SK-N-SH (cell line): Measurements from ENCODE around the gene EEF2.

Experiments used
- EP300 ChIP-seq, 2 experiments: IDR thresholded peaks; 2 replicates each; pipeline versions ENCODE4 v1.4.0 to v1.6.1; 2012; ENCODE audit warnings: borderline replicate concordance in 1 of 2, low read depth in 1 of 2, low read length in 1 of 2
- EZH2phosphoT487 ChIP-seq: fragments of 200-600 bp; sonication (generic); IDR thresholded peaks from 2 replicates; pipeline ENCODE4 v1.6.1; 2017; ENCODE audit warnings: low read depth, mixed run types, mild to moderate bottlenecking, antibody characterized with exemption, moderate library complexity, borderline replicate concordance
- POLR2AphosphoS5 ChIP-seq: IDR thresholded peaks from 2 replicates; pipeline ENCODE4 v1.6.1; 2012; ENCODE audit warnings: low read depth, low read length
- RFX5 ChIP-seq: IDR thresholded peaks from 2 replicates; pipeline ENCODE4 v1.6.1; 2012; ENCODE audit warnings: mild to moderate bottlenecking, improper control_type of control experiment, low read length
- TAF1 ChIP-seq: IDR thresholded peaks from 2 replicates; pipeline ENCODE4 v1.6.1; 2012; ENCODE audit warnings: low read depth, mild to moderate bottlenecking, low read length, moderate library complexity, borderline replicate concordance
- TF ChIP-seq, protein P1 (sequence below): fragments of 200-600 bp; sonication (generic); IDR thresholded peaks from 2 replicates; pipeline ENCODE4 v1.6.1; 2017; ENCODE audit warnings: antibody characterized with exemption, mild to moderate bottlenecking, moderate library complexity
- TF ChIP-seq, protein P2 (sequence below): fragments of 150-350 bp; IDR thresholded peaks from 2 replicates; pipeline ENCODE4 v1.6.1; 2017; ENCODE audit warnings: antibody characterized with exemption, low read length, low read depth, borderline replicate concordance

DNA sequence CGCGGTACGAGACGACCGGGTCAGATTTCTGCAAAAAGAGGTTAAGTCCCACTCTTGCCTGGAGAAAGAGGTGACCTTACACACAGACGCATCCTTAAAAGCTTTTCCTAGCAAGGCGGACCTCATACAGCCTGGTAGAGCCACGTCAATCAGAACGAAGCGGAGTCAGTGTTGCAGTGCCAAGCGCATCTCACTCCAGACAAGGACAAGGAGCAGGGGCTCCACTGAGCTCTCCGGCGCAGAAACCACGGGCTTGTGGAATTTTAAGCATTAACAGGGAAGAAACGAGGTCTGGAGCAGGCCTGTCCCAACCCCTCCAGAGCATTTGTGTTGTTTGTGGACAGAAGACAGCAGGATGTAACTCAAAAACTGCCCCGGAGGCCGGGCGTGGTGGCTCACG lies 7.1 kb downstream of the EEF2 start:
- TF ChIP-seq, protein P1, sequence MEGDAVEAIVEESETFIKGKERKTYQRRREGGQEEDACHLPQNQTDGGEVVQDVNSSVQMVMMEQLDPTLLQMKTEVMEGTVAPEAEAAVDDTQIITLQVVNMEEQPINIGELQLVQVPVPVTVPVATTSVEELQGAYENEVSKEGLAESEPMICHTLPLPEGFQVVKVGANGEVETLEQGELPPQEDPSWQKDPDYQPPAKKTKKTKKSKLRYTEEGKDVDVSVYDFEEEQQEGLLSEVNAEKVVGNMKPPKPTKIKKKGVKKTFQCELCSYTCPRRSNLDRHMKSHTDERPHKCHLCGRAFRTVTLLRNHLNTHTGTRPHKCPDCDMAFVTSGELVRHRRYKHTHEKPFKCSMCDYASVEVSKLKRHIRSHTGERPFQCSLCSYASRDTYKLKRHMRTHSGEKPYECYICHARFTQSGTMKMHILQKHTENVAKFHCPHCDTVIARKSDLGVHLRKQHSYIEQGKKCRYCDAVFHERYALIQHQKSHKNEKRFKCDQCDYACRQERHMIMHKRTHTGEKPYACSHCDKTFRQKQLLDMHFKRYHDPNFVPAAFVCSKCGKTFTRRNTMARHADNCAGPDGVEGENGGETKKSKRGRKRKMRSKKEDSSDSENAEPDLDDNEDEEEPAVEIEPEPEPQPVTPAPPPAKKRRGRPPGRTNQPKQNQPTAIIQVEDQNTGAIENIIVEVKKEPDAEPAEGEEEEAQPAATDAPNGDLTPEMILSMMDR, result no peak
- TF ChIP-seq POLR2AphosphoS5, result no peak
- TF ChIP-seq RFX5, result no peak
- no peak for TF ChIP-seq EZH2phosphoT487
- no peak for TF ChIP-seq EP300 (IDR thresholded peaks at IDR 0.05; ENCODE audit: borderline replicate concordance in 1 of 2, low read depth in 1 of 2, low read length in 1 of 2)
- no peak for TF ChIP-seq TAF1
- TF ChIP-seq, protein P2, sequence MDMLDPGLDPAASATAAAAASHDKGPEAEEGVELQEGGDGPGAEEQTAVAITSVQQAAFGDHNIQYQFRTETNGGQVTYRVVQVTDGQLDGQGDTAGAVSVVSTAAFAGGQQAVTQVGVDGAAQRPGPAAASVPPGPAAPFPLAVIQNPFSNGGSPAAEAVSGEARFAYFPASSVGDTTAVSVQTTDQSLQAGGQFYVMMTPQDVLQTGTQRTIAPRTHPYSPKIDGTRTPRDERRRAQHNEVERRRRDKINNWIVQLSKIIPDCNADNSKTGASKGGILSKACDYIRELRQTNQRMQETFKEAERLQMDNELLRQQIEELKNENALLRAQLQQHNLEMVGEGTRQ, result no peak
